Loucy (cell line): ENCODE results near the gene ISX.

Experiments used
- H2AFZ ChIP-seq: fragments of 200-600 bp; sonication (generic); 2 replicates; pipeline ENCODE4 v1.6.0; 2016; ENCODE audit warnings: antibody characterized with exemption, mild to moderate bottlenecking, low read length, moderate library complexity
- H3F3A ChIP-seq: fragments of 200-600 bp; 2 replicates; pipeline ENCODE4 v1.6.0; 2016; ENCODE audit warnings: antibody characterized with exemption, low read depth, mild to moderate bottlenecking
- H3K27me3 ChIP-seq: fragments of 200-600 bp; sonication (generic); 2 replicates; pipeline ENCODE4 v1.6.1; 2014; ENCODE audit warnings: low read length, mild to moderate bottlenecking; ENCODE audit not compliant: insufficient read depth, poor library complexity, severe bottlenecking
- H3K36me3 ChIP-seq: fragments of 200-600 bp; sonication (generic); 2 replicates; pipeline ENCODE4 v1.6.1; 2016; ENCODE audit warnings: low read length; ENCODE audit not compliant: insufficient read depth
- H3K4me1 ChIP-seq: fragments of 200-600 bp; sonication (generic); 2 replicates; pipeline ENCODE4 v1.5.1; 2014; ENCODE audit warnings: low read length, mild to moderate bottlenecking; ENCODE audit not compliant: insufficient read depth, poor library complexity, severe bottlenecking
- H3K4me2 ChIP-seq: fragments of 200-600 bp; sonication (generic); 2 replicates; pipeline ENCODE4 v1.6.0; 2014; ENCODE audit warnings: antibody characterized with exemption, low read length, low read depth, mild to moderate bottlenecking; ENCODE audit not compliant: poor library complexity, severe bottlenecking
- H3K4me3 ChIP-seq: fragments of 200-600 bp; sonication (generic); 2 replicates; pipeline ENCODE4 v1.5.1; 2014; ENCODE audit warnings: low read length, mild to moderate bottlenecking, mixed read lengths; ENCODE audit not compliant: poor library complexity, severe bottlenecking
- H3K79me2 ChIP-seq: fragments of 200-600 bp; sonication (generic); 2 replicates; pipeline ENCODE4 v1.6.1; 2014; ENCODE audit warnings: low read length; ENCODE audit not compliant: insufficient read depth
- H3K9ac ChIP-seq: fragments of 200-600 bp; sonication (generic); 2 replicates; pipeline ENCODE4 v1.6.0; 2014; ENCODE audit warnings: mild to moderate bottlenecking, low read depth, low read length, moderate library complexity; ENCODE audit not compliant: poor library complexity, severe bottlenecking
- H3K9me2 ChIP-seq: fragments of 200-600 bp; sonication (generic); replicated peaks from 2 replicates; pipeline ENCODE4 v1.6.1; 2016; ENCODE audit warnings: low read depth, low read length, mixed read lengths
- H3K9me3 ChIP-seq: fragments of 200-600 bp; sonication (generic); 2 replicates; pipeline ENCODE4 v1.6.1; 2014; ENCODE audit warnings: mild to moderate bottlenecking, antibody characterized with exemption, low read length, low read depth; ENCODE audit not compliant: insufficient read depth
- H4K20me1 ChIP-seq: fragments of 200-600 bp; sonication (generic); 2 replicates; pipeline ENCODE4 v1.6.0; 2014; ENCODE audit warnings: antibody characterized with exemption, low read length, mild to moderate bottlenecking; ENCODE audit not compliant: insufficient read depth, poor library complexity, severe bottlenecking
- EZH2phosphoT487 ChIP-seq: fragments of 200-600 bp; IDR thresholded peaks from 2 replicates; pipeline ENCODE4 v1.6.1; 2018; ENCODE audit warnings: antibody characterized with exemption, mild to moderate bottlenecking, moderate library complexity, borderline replicate concordance
- TF ChIP-seq, protein P1 (sequence below): fragments of 200-600 bp; sonication (generic); conservative IDR thresholded peaks from 2 replicates; pipeline ENCODE4 v1.5.1; 2014; ENCODE audit warnings: mild to moderate bottlenecking, antibody characterized with exemption, low read length

ISX gene

GRCh38 chr22:35134637-35135036 lies 68.7 kb downstream of the ISX start:
- no peaks in the 10 kb centered on the region for H4K20me1 ChIP-seq
- H3K4me1 ChIP-seq = no peaks in the 10 kb centered on the region
- H3K9ac ChIP-seq = no peak overlapping the region
- TF ChIP-seq EZH2phosphoT487 = no peak
- TF ChIP-seq, protein P1, sequence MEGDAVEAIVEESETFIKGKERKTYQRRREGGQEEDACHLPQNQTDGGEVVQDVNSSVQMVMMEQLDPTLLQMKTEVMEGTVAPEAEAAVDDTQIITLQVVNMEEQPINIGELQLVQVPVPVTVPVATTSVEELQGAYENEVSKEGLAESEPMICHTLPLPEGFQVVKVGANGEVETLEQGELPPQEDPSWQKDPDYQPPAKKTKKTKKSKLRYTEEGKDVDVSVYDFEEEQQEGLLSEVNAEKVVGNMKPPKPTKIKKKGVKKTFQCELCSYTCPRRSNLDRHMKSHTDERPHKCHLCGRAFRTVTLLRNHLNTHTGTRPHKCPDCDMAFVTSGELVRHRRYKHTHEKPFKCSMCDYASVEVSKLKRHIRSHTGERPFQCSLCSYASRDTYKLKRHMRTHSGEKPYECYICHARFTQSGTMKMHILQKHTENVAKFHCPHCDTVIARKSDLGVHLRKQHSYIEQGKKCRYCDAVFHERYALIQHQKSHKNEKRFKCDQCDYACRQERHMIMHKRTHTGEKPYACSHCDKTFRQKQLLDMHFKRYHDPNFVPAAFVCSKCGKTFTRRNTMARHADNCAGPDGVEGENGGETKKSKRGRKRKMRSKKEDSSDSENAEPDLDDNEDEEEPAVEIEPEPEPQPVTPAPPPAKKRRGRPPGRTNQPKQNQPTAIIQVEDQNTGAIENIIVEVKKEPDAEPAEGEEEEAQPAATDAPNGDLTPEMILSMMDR = no peak
- no peaks in the 10 kb centered on the region for H3K27me3 ChIP-seq
- no peak overlapping the region for H3K4me3 ChIP-seq
- H3K9me3 ChIP-seq = no peaks in the 10 kb centered on the region
- H3K36me3 ChIP-seq = no peaks in the 10 kb centered on the region
- no peak overlapping the region for H3K4me2 ChIP-seq
- no peaks in the 10 kb centered on the region for H3K79me2 ChIP-seq
- no peaks in the 10 kb centered on the region for H3F3A ChIP-seq
- H3K9me2 ChIP-seq = no peaks in the 10 kb centered on the region
- no peak overlapping the region for H2AFZ ChIP-seq

GRCh38 chr22:35135165-35135564 lies 69.2 kb downstream of the ISX start:
- Histone ChIP-seq H3K4me3 (no peak overlapping the region), H3K79me2 (no peaks in the 10 kb centered on the region), H3K9ac (no peak overlapping the region), H4K20me1 (no peaks in the 10 kb centered on the region), H3K36me3 (no peaks in the 10 kb centered on the region), H3F3A (no peaks in the 10 kb centered on the region), H3K4me1 (no peaks in the 10 kb centered on the region), H3K9me2 (no peaks in the 10 kb centered on the region), H3K9me3 (no peaks in the 10 kb centered on the region), H3K4me2 (no peak overlapping the region), H2AFZ (no peak overlapping the region), H3K27me3 (no peaks in the 10 kb centered on the region)
- TF ChIP-seq, protein P1 = no peak
- no peak for TF ChIP-seq EZH2phosphoT487
